H9 (cell line): ENCODE data around the gene SLC25A20. TPM values are rescaled to one million over a fixed set of nuclear protein-coding genes. Genes with fewer than 3 reads are reported as not detected.

Source experiments
- DNase-seq: peaks from one replicate; pipeline ENCODE4 v3.0.0-alpha.2; 2017
- H2AFZ ChIP-seq: one replicate; pipeline ENCODE4 v1.6.1; 2013; ENCODE audit warnings: mild to moderate bottlenecking, low read length, control low read depth, moderate library complexity
- H2AK5ac ChIP-seq: 2 replicates; pipeline ENCODE4 v1.6.1; 2013; ENCODE audit warnings: low read length, control low read depth, mixed read lengths; ENCODE audit not compliant: insufficient read length
- H2BK120ac ChIP-seq: one replicate; pipeline ENCODE4 v1.6.1; 2013; ENCODE audit warnings: low read depth, mild to moderate bottlenecking, low read length, control low read depth, inconsistent platforms; ENCODE audit not compliant: poor library complexity, severe bottlenecking
- H2BK12ac ChIP-seq: 2 replicates; pipeline ENCODE4 v1.6.1; 2013; ENCODE audit warnings: low read length, control low read depth, mixed read lengths, low read depth; ENCODE audit not compliant: insufficient read length
- H2BK15ac ChIP-seq: 2 replicates; pipeline ENCODE4 v1.6.1; 2013; ENCODE audit warnings: low read depth, low read length, control low read depth
- H2BK20ac ChIP-seq: one replicate; pipeline ENCODE4 v1.6.1; 2013; ENCODE audit warnings: low read depth, mild to moderate bottlenecking, low read length, control low read depth, inconsistent platforms; ENCODE audit not compliant: poor library complexity, severe bottlenecking
- H2BK5ac ChIP-seq: 2 replicates; pipeline ENCODE4 v1.6.1; 2013; ENCODE audit warnings: low read length, control low read depth, mixed read lengths; ENCODE audit not compliant: insufficient read length
- H3K14ac ChIP-seq: 2 replicates; pipeline ENCODE4 v1.6.1; 2013; ENCODE audit warnings: low read length, control low read depth; ENCODE audit not compliant: insufficient read depth
- H3K18ac ChIP-seq: 2 replicates; pipeline ENCODE4 v1.6.1; 2013; ENCODE audit warnings: low read depth, mild to moderate bottlenecking, mixed read lengths, low read length, control low read depth; ENCODE audit not compliant: insufficient read length
- H3K23ac ChIP-seq: 2 replicates; pipeline ENCODE4 v1.6.1; 2013; ENCODE audit warnings: low read length, control low read depth, mixed read lengths, low read depth; ENCODE audit not compliant: insufficient read length
- H3K23me2 ChIP-seq: 2 replicates; pipeline ENCODE4 v1.6.1; 2013; ENCODE audit warnings: low read depth, mild to moderate bottlenecking, mixed read lengths, low read length, control low read depth; ENCODE audit not compliant: insufficient read length, poor library complexity, severe bottlenecking
- H3K27ac ChIP-seq: 2 replicates; pipeline ENCODE4 v1.5.1; 2013; ENCODE audit warnings: low read length, control low read depth, mixed read lengths, low read depth; ENCODE audit not compliant: insufficient read length
- H3K27me3 ChIP-seq: 2 replicates; pipeline ENCODE4 v1.6.1; 2013; ENCODE audit warnings: low read length, control low read depth, inconsistent platforms; ENCODE audit not compliant: insufficient read depth
- H3K4ac ChIP-seq: 2 replicates; pipeline ENCODE4 v1.6.1; 2013; ENCODE audit warnings: low read depth, mild to moderate bottlenecking, control low read depth, inconsistent platforms, low read length, moderate library complexity
- H3K4me1 ChIP-seq: 2 replicates; pipeline ENCODE4 v1.6.1; 2013; ENCODE audit warnings: low read length, control low read depth, inconsistent platforms; ENCODE audit not compliant: insufficient read depth
- H3K4me2 ChIP-seq: 2 replicates; pipeline ENCODE4 v1.6.1; 2013; ENCODE audit warnings: low read length, control low read depth, mixed read lengths; ENCODE audit not compliant: insufficient read length, insufficient read depth
- H3K56ac ChIP-seq: 2 replicates; pipeline ENCODE4 v1.6.1; 2013; ENCODE audit warnings: low read depth, mild to moderate bottlenecking, mixed read lengths, low read length, control low read depth; ENCODE audit not compliant: insufficient read length
- H3K79me1 ChIP-seq: 2 replicates; pipeline ENCODE4 v1.6.1; 2013; ENCODE audit warnings: low read depth, mild to moderate bottlenecking, moderate library complexity, low read length, control low read depth, inconsistent platforms; ENCODE audit not compliant: insufficient read depth, poor library complexity, severe bottlenecking
- H3K79me2 ChIP-seq: 2 replicates; pipeline ENCODE4 v1.6.1; 2013; ENCODE audit warnings: low read length, control low read depth, inconsistent platforms; ENCODE audit not compliant: insufficient read depth
- H3K9ac ChIP-seq: 2 replicates; pipeline ENCODE4 v1.6.1; 2013; ENCODE audit warnings: low read length, control low read depth, mixed read lengths; ENCODE audit not compliant: insufficient read length; ENCODE audit errors: extremely low read depth
- H3K9me3 ChIP-seq: one replicate; pipeline ENCODE4 v1.6.1; 2013; ENCODE audit warnings: low read depth, low read length, inconsistent platforms; ENCODE audit not compliant: control insufficient read depth
- H3T11ph ChIP-seq: one replicate; pipeline ENCODE4 v1.6.1; 2013; ENCODE audit warnings: mild to moderate bottlenecking, low read length, control low read depth, inconsistent platforms
- H4K20me1 ChIP-seq: one replicate; pipeline ENCODE4 v1.6.1; 2013; ENCODE audit not compliant: control insufficient read depth, insufficient read length, insufficient read depth
- H4K5ac ChIP-seq: 2 replicates; pipeline ENCODE4 v1.6.1; 2013; ENCODE audit warnings: low read depth, mild to moderate bottlenecking, mixed read lengths, low read length, control low read depth; ENCODE audit not compliant: insufficient read length
- H4K8ac ChIP-seq: replicated peaks from 2 replicates; pipeline ENCODE4 v1.6.1; 2013; ENCODE audit warnings: low read length, control low read depth, mixed read lengths, low read depth; ENCODE audit not compliant: insufficient read length
- H4K91ac ChIP-seq: 2 replicates; pipeline ENCODE4 v1.6.1; 2013; ENCODE audit warnings: low read depth, mild to moderate bottlenecking, moderate library complexity, mixed read lengths, low read length, control low read depth; ENCODE audit not compliant: insufficient read length
- H3K27ac Mint-ChIP-seq, 3 experiments: 2 replicates in 2 of 3; 3 replicates in 1 of 3; pipeline ENCODE4 v1.8.0; 2020 to 2021; ENCODE audit warnings: mixed read lengths in 3 of 3, mild to moderate bottlenecking in 1 of 3, moderate library complexity in 1 of 3
- H3K27me3 Mint-ChIP-seq: 2 replicates; pipeline ENCODE4 v1.8.0; 2021; ENCODE audit warnings: low read depth, mild to moderate bottlenecking, moderate library complexity, mixed read lengths
- H3K36me3 Mint-ChIP-seq, 3 experiments: 2 replicates in 2 of 3; 3 replicates in 1 of 3; pipeline ENCODE4 v1.8.0; 2020 to 2021; ENCODE audit warnings: low read depth in 3 of 3, mixed read lengths in 3 of 3; ENCODE audit not compliant: insufficient read depth in 1 of 3
- H3K4me1 Mint-ChIP-seq, 2 experiments: 2 replicates each; pipeline ENCODE4 v1.8.0; 2020; ENCODE audit warnings: mixed read lengths in 2 of 2
- H3K4me3 Mint-ChIP-seq, 2 experiments: 2 replicates in 1 of 2; 3 replicates in 1 of 2; pipeline ENCODE4 v1.8.0; 2020 to 2021; ENCODE audit warnings: mild to moderate bottlenecking in 2 of 2, mixed read lengths in 2 of 2, moderate library complexity in 1 of 2
- H3K9me3 Mint-ChIP-seq, 2 experiments: 2 replicates in 1 of 2; 3 replicates in 1 of 2; pipeline ENCODE4 v1.8.0; 2020; ENCODE audit warnings: mild to moderate bottlenecking in 2 of 2, mixed read lengths in 2 of 2, moderate library complexity in 1 of 2
- CTCF ChIP-seq: fragments of 200-600 bp; sonication (generic); conservative IDR thresholded peaks from 3 replicates; pipeline ENCODE4 v1.8.0; 2021; ENCODE audit warnings: antibody characterized with exemption, mild to moderate bottlenecking
- WGBS: extraction: QIAGEN DNeasy Blood & Tissue Kit; methylation state at CpG from one replicate; pipeline ENCODE4 v1.1.7; 2013; ENCODE audit warnings: missing lambda C conversion rate, low lambda C conversion rate, mixed read lengths; ENCODE audit not compliant: insufficient read length; ENCODE audit errors: extremely low coverage; 5-methylcytosine and 5-hydroxymethylcytosine counted together
- total RNA-seq: library from RNA; stranded (reverse); gene quantifications from 2 replicates; pipeline ENCODE4 v1.2.1, GENCODE V29; 2021

SLC25A20 gene
- total RNA-seq, 1 experiment from 2014 or later = 7.4 TPM

- H3K27ac Mint-ChIP-seq = no peak overlapping the region
- H3K36me3 Mint-ChIP-seq = no peaks in the 10 kb centered on the region
- Histone ChIP-seq H3K79me1 (no peaks in the 10 kb centered on the region), H3K27ac (no peak overlapping the region), H2BK20ac (no peak overlapping the region), H3K23me2 (no peaks in the 10 kb centered on the region), H2AFZ (no peak overlapping the region), H2BK5ac (no peak overlapping the region), H3K9ac (no peak overlapping the region), H4K91ac (no peak overlapping the region), H3K14ac (no peak overlapping the region), H3T11ph (no peak overlapping the region), H3K27me3 (no peaks in the 10 kb centered on the region), H3K4me2 (no peak overlapping the region), H3K56ac (no peak overlapping the region), H4K5ac (no peak overlapping the region), H2AK5ac (no peak overlapping the region), H4K8ac (no peak overlapping the region), H4K20me1 (no peaks in the 10 kb centered on the region), H3K4me1 (no peaks in the 10 kb centered on the region; the same call in none of the 2 replicates), H3K18ac (no peak overlapping the region), H3K23ac (no peak overlapping the region), H3K79me2 (no peaks in the 10 kb centered on the region), H3K9me3 (no peaks in the 10 kb centered on the region), H2BK120ac (no peak overlapping the region), H2BK12ac (no peak overlapping the region), H3K4ac (no peak overlapping the region), H2BK15ac (no peak overlapping the region)
- no peak overlapping the region for H3K4me3 Mint-ChIP-seq
- peaks cover 10 to 18% of the 10 kb centered on the region in 2 experiments for H3K4me1 Mint-ChIP-seq
- no peak for DNase-seq
- whole genome bisulfite sequencing = 100% methylated on average over 1 of the region's 7 CpGs
- no peak for TF ChIP-seq CTCF
- no peaks in the 10 kb centered on the region for H3K9me3 Mint-ChIP-seq
- no peaks in the 10 kb centered on the region for H3K27me3 Mint-ChIP-seq
These were observed 79.2 kb downstream of the SLC25A20 start for GRCh38 chr3:48819234-48820221.
